ENCODE results near the gene SPRY2. TPM values are rescaled to one million over a fixed set of nuclear protein-coding genes. Genes with fewer than 3 reads are reported as not detected.

Gene SPRY2
- total and polyA plus RNA-seq, 2 experiments from 2014 or later, result 67.8 to 142 TPM

DNA sequence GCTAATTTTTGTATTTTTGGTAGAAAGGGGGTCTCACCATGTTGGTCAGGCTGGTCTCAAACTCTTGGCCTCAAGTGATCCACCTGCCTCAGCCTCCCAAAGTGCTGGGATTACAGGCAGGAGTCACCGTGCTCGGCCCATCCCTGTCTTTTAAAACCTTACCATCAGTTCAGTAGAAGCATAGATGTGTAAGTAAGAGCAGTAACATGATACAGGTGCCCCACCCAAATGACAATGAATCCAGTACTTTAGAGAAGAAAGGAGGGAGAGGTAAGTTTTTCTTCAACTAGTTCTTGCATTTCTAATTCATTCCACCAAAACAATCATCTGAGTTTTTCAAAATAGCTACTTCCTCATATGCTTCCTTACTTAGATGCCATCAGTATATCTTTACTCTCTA lies 21.9 kb downstream of the SPRY2 start:
- Histone ChIP-seq H3K4me3 (no peak overlapping the region), H3K27me3 (no peaks in the 10 kb centered on the region), H3K9me3 (ENCODE audit: low read depth) (no peaks in the 10 kb centered on the region), H3K4me1 (ENCODE audit: low read depth) (no peaks in the 10 kb centered on the region), H3K27ac (no peak overlapping the region), H3K36me3 (no peaks in the 10 kb centered on the region)
- TF ChIP-seq, protein P1, sequence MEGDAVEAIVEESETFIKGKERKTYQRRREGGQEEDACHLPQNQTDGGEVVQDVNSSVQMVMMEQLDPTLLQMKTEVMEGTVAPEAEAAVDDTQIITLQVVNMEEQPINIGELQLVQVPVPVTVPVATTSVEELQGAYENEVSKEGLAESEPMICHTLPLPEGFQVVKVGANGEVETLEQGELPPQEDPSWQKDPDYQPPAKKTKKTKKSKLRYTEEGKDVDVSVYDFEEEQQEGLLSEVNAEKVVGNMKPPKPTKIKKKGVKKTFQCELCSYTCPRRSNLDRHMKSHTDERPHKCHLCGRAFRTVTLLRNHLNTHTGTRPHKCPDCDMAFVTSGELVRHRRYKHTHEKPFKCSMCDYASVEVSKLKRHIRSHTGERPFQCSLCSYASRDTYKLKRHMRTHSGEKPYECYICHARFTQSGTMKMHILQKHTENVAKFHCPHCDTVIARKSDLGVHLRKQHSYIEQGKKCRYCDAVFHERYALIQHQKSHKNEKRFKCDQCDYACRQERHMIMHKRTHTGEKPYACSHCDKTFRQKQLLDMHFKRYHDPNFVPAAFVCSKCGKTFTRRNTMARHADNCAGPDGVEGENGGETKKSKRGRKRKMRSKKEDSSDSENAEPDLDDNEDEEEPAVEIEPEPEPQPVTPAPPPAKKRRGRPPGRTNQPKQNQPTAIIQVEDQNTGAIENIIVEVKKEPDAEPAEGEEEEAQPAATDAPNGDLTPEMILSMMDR (IDR thresholded peaks at IDR 0.05; ENCODE audit: low read depth, low read length), result no peak
- DNase-seq (ENCODE audit: low read depth in 1 of 2, low spot score in 1 of 2), result no peak

DNA sequence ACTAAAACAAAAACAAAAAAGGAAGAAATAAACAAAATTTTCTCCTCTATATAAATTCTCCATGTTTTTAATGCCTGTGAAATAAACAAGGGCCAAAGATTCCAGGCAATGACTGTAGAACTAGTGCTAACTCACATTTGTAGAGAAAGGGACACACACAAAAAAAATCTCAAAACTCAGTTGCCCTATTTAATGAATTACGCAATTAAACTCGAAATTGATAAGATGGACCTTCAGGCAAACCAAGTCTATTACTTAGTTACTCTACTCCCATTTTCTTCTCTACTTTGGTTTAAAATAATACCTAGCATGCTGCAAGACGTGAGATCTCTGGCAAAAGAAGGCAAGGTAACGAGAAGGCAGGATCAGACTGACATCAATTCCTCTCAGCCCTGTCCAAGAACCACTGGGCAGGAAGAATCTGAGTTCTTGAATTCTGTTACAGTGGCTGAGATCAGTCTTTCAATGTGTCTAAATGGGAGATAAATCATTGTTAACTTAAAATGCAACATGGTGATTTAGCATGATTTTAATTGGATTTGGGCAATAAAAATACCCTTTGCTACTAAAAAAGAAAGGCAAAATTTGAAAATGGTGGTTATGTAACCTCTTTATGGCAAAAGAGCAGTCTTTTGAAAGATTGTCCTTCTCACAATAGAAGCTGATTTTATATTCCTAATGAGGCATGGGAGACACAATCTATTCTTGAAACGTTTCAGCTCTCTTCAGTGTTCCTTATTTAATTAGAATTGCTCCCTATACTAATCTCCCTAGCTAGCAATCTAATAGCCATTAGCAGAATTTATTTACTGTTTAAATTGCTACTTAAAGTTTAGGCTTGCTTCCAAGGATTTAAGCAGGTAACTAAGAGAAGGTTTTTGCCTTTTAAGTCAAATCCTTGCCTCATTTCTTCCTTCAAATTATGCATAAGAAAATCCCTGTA lies 25.9 kb downstream of the SPRY2 start:
- H3K36me3 ChIP-seq, result no peaks in the 10 kb centered on the region
- H3K9me3 ChIP-seq (ENCODE audit: low read depth), result no peaks in the 10 kb centered on the region
- H3K4me1 ChIP-seq (ENCODE audit: low read depth), result no peaks in the 10 kb centered on the region
- TF ChIP-seq, protein P1 (IDR thresholded peaks at IDR 0.05; ENCODE audit: low read depth, low read length), result no peak
- no peak for DNase-seq (ENCODE audit: low read depth in 1 of 2, low spot score in 1 of 2)
- H3K27me3 ChIP-seq, result no peaks in the 10 kb centered on the region
- no peak overlapping the region for H3K4me3 ChIP-seq
- no peak overlapping the region for H3K27ac ChIP-seq

DNA sequence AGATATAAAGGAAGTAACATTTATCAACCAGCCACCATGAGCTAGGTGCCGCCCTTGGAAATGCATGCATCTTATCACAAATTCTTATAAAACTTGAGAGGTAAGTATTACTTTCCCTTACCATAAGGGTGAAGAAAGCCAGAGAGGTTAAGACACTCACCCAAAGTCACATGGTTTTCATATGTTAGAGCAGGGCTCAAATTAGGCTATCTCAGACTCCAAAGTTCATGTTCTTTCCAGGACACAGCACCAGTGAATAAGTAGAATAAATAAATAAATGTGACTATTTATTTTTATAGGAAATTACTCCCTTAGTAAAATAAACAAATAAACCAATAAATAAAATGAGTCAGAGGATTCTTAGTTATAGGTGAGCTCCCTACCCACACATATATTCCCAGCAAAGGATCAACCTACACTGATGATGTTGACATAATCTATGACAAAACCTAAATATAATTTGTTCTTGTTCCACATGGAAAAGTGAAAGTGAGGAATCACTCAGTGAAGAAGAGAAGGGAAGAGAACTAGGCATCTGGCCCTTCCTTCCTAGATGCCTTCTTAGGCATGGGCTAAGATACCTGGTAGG lies 27.2 kb downstream of the SPRY2 start:
- TF ChIP-seq, protein P1 (IDR thresholded peaks at IDR 0.05; ENCODE audit: low read depth, low read length), result no peak
- Histone ChIP-seq H3K9me3 (ENCODE audit: low read depth) (no peaks in the 10 kb centered on the region), H3K27ac (no peak overlapping the region), H3K27me3 (no peaks in the 10 kb centered on the region), H3K36me3 (no peaks in the 10 kb centered on the region), H3K4me1 (ENCODE audit: low read depth) (no peaks in the 10 kb centered on the region), H3K4me3 (no peak overlapping the region)
- DNase-seq (ENCODE audit: low read depth in 1 of 2, low spot score in 1 of 2), result no peak

DNA sequence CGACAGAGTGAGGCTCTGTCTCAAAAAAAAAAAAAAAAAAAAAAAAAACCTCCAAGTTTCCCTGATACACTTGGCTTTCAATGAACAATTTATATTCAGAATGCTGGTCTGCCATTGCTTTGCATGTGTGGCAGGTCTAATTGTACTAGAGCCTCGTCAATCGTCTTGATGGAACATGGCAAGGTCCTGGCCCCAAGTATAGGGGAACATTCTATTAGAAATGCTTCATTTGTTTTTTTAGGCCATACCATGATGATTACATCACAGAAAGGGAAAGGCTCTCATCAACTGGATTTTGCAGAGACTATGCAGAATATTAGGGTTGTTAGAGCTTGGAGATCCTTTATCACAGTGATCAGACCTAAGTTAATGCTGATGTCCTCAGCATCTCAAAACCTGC lies 28.0 kb downstream of the SPRY2 start:
- Histone ChIP-seq H3K4me1 (ENCODE audit: low read depth) (no peaks in the 10 kb centered on the region), H3K27ac (no peak overlapping the region), H3K9me3 (ENCODE audit: low read depth) (no peaks in the 10 kb centered on the region), H3K27me3 (no peaks in the 10 kb centered on the region), H3K4me3 (no peak overlapping the region), H3K36me3 (no peaks in the 10 kb centered on the region)
- TF ChIP-seq, protein P1 (IDR thresholded peaks at IDR 0.05; ENCODE audit: low read depth, low read length), result no peak
- no peak for DNase-seq (ENCODE audit: low read depth in 1 of 2, low spot score in 1 of 2)

DNA sequence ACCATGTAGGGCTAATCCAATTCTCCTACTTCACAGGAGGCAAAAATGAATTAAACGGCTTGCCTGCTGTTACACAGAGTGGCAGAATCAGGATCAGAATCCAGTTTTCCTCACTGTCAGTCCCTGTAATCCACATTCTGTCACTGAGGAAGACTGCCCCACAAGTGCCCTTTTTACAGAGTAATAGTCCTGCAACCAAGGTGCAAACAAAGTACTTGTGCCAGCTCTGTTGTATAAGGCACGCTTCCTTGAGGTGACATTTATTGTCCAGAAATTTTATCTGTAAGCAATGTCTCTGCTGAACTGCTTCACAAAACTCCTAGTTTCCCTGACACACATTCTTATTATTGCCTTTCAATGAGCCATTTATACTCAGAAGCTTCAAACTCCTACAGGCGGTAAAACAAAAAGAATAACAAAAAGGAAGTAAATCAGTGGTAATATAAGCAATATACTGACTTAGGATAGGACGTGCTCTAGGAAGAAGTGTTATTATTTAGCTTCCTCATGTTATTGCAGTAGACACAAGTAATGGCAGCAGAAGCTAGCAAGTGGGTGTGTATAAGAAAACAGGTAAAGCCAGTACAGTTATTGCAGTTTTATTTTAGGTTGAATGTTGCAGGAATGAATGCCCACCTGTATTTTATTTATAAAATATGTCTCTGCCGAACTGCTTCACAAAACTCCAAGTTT lies 28.8 kb downstream of the SPRY2 start:
- Histone ChIP-seq H3K9me3 (ENCODE audit: low read depth) (no peaks in the 10 kb centered on the region), H3K27me3 (no peaks in the 10 kb centered on the region), H3K36me3 (no peaks in the 10 kb centered on the region), H3K4me1 (ENCODE audit: low read depth) (no peaks in the 10 kb centered on the region), H3K27ac (no peak overlapping the region), H3K4me3 (no peak overlapping the region)
- TF ChIP-seq, protein P1 (IDR thresholded peaks at IDR 0.05; ENCODE audit: low read depth, low read length), result no peak
- DNase-seq (ENCODE audit: low read depth in 1 of 2, low spot score in 1 of 2), result no peak
